ENCODE data around the gene MMD.
"Not testable (repeated sequence)": the region's sequence is repeated elsewhere in the genome, so short reads cannot be mapped to it uniquely, and the experiment has no call there.

The MMD gene

GRCh38 chr17:55421179-55421934, at the start of gene MMD:
TSS of gene MMD (minus strand) at chr17:55421835. CDS start at chr17:55421695, 140 bp downstream.
- in situ Hi-C loops (cut with MboI; ENCODE audit: low pct_unique_long_range_greater_than_20kb, low sequenced_read_pairs) = no loop called here
- DNase-seq = peak; percentile 37

GRCh38 chr17:55466671-55467070, 45.0 kb upstream of the MMD start:
- in situ Hi-C loops (cut with MboI; ENCODE audit: low pct_unique_long_range_greater_than_20kb, low sequenced_read_pairs) = no loop called here
- no peak for DNase-seq

DNA sequence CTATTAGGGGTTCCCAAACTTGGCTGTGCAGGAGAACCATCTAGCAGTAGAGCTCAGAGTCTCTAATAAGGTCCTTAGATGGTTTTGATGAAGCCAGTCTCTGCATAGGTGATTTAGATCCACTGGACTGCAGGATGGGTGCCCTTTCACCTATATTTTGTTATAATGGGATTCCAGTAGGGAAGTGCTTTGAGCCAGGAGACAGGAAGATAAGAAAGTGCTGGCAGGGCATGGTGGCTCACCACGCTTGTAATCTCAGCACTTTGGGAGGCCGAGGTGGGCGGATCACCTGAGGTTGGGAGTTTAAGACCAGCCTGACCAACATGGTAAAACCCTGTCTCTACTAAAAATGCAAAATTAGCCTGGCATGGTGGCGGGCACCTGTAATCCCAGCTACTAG, 44.1 kb upstream of the MMD start:
- DNase-seq; in situ Hi-C loops (cut with MboI; ENCODE audit: low pct_unique_long_range_greater_than_20kb, low sequenced_read_pairs): not testable (repeated sequence)

DNA sequence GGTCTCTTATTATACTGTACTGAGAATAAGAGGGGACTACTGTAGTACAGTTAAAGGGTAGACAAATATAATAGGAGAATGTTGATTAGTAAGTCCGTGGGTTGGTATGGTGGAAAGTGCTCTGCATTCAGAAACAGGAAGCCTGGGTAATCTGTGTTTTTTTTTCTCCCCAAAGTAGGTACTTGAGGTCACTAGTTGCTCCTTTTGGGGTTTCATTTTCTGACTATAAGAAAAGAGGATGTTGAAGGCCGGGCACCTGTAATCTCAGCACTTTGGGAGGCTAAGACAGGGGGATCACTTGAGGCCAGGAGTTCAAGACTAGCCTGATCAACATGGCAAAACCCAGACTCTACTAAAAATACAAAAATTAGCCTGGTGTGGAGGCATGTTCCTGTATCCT, 42.0 kb upstream of the MMD start:
- no peak for DNase-seq
- in situ Hi-C loops (cut with MboI; ENCODE audit: low pct_unique_long_range_greater_than_20kb, low sequenced_read_pairs) = no loop called here

DNA sequence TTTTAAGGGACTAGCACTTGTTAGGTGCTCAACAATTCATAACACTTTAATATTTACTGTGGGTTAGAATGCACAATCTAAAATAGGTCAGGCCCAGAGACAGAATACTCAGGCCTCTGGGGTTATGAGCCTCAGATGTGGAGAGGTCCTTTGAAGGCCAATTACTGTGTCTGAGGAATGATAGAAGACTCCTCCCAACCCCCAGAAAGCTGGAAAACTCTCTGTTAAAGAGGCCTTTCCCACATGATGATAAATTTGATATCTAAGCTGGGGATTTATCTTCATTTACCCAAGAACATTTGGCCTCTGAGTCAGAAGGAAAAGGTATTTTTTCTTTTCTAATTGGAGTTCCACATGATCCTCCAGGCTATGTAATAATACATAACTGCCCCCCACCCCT, 41.1 kb upstream of the MMD start:
- no peak for DNase-seq
- in situ Hi-C loops (cut with MboI; ENCODE audit: low pct_unique_long_range_greater_than_20kb, low sequenced_read_pairs) = no loop called here

DNA sequence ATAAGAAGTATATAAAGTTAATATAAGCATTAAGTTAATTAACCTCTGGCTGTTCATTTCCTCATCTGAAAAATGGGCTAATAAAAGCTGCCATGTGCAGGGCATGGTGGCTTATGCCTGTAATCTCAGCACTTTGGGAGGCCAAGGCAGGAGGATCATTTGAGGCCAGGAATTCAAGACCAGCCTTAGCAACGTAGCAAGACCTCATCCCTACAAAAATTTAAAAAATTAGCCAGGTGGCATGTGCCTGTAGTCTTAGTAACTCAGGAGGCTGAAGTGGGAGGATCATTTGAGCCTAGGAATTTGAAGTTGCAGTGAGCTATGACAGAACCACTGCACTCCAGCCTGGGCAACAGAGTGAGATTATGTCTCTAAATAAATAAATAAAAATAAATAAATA, 40.6 kb upstream of the MMD start:
- no peak for DNase-seq
- in situ Hi-C loops (cut with MboI; ENCODE audit: low pct_unique_long_range_greater_than_20kb, low sequenced_read_pairs) = no loop called here

- in situ Hi-C loops (cut with MboI; ENCODE audit: low pct_unique_long_range_greater_than_20kb, low sequenced_read_pairs) = no loop called here
- no peak for DNase-seq
These were observed 37.3 kb upstream of the MMD start for GRCh38 chr17:55458978-55459377.

- DNase-seq = no peak
- in situ Hi-C loops (cut with MboI; ENCODE audit: low pct_unique_long_range_greater_than_20kb, low sequenced_read_pairs) = no loop called here
These were observed 36.8 kb upstream of the MMD start for GRCh38 chr17:55458287-55458900.

DNA sequence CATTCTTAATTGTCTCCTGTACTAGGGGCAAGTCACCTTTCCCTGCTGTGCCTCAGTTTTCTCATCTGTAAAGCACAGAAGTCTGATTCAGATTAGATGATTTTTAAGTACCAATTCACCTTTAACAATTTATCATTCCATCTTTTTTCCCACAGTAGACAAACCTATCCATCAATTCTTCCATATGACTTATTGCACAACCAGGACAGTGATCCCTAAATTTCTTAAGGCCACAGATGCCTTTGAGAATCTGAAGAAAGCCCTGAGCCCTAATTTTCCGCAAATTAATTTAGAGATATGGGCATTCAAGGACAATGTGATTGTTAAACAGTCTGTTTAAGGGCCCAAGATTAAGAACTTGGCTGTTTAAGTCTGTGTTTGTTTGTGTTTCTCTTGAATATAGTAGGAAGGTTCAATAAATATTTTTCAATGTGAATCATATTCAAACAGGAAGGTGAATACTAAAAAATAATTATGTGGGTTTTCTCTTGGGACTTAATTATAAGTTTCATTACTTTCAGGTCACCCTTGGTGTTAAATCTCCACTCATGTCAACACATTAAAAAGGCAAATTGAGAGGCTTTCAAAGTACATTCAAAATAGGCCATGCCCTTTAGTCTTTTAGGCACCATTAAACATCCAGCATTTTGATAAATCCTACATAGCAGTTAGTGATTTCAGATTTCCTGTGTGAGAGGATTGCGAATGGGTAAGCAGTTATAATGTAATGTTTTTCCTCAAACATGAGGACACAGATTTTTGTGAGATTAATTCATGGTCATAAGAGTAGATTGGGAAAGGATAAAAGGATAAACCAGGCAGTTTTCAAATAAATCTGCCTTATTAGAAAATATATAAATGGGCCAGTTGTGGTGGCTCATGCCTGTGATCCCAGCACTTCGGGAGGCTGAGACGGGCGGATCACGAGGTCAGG, 34.9 kb upstream of the MMD start:
- in situ Hi-C loops (cut with MboI; ENCODE audit: low pct_unique_long_range_greater_than_20kb, low sequenced_read_pairs) = no loop called here

DNA sequence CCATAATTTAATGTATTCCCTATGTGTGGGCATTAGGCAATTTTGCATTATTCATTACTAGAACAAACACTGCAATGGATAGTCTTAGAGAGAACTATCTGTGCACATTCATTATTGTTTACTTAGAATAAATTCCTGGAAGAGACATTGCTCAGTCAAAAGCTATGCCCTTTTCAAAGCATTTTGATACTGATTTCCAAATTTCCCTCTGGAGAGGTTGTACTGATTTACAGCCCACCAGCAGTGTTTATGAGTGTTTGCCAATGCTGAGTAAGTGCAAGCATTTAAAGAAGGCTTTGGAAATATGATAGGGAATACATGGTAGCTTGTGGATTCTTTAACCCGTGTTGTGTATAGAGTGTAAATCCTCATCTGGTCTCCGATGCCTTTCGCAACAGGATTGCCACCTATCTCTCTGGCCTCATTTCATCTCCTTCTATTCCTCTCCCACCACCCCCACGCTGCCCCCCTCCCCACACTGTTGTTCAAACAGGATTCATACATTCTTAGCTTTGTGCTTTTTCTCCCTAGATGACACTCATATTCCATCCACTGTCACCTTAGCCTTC, 33.4 kb upstream of the MMD start:
- in situ Hi-C loops (cut with MboI; ENCODE audit: low pct_unique_long_range_greater_than_20kb, low sequenced_read_pairs) = no loop called here
- no peak for DNase-seq

More for the DNA sequence above, 34.9 kb upstream of the MMD start:
- no peak for DNase-seq

DNA sequence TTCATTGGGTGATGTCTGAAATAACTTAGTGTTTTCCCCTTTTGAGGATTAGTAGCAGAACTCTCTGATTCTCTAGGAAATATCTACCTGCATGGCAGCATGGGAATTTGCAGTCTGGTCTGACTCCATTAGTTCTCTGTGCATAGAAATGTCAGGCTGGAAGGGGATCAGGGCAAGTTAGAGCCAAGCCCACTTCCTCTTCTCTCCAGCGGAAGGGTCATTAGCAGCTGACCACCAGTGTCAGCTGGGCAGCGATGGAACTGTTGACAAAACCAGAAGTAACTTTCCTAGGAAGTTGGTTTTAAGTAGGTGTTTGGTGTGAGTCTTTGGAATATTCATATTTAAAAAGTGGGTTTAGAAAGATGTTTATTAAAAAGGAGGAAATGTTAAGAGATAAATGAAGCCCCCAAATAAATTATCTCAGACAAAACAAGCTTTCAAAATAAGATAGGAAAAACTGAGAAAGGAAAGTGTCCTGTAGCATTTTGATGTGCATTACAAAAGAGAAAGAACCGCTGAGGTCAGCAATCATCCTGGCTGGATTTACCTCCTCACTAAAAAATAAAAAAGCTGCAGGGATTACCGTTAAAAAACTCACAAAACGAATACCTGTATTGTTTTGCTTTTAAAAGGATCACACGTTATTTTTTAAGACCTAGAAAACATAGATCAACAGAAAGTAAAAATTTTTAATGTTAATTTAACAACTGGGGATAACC, 32.4 kb upstream of the MMD start:
- no peak for DNase-seq
- in situ Hi-C loops (cut with MboI; ENCODE audit: low pct_unique_long_range_greater_than_20kb, low sequenced_read_pairs) = no loop called here

DNA sequence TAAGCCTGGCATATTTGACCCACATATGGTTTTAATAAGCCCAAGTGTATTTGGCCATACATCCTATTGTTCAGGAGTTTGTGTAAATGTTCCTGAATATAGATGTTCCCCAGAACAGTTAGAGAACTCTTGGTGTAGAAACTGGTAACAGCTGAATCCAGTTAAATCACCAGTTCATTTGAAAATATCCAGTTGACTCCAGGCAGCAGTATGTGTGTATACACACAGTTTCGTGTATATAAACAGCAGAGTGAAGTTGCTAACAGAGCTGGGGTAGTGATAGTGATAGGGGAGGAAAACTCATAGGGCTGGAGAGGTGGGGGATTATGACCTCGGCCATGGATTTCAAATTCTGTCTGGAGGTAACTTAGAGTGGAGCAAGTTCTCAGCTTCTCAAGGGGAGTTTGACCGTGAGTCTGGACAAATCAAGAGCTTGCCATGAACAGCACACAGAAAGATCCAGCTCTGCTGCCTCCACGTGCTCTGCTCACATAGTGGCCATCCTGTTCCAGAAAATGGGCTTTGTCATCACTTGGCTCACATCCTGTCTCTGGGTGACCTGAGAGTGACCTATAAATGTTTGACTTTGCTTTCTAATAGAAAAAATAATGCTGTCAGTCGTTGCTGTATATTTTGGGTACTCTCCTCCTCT, 30.6 kb upstream of the MMD start:
- no peak for DNase-seq
- in situ Hi-C loops (cut with MboI; ENCODE audit: low pct_unique_long_range_greater_than_20kb, low sequenced_read_pairs) = no loop called here

GRCh38 chr17:55451758-55452138, 30.1 kb upstream of the MMD start:
- DNase-seq = no peak
- in situ Hi-C loops (cut with MboI; ENCODE audit: low pct_unique_long_range_greater_than_20kb, low sequenced_read_pairs) = no loop called here

DNA sequence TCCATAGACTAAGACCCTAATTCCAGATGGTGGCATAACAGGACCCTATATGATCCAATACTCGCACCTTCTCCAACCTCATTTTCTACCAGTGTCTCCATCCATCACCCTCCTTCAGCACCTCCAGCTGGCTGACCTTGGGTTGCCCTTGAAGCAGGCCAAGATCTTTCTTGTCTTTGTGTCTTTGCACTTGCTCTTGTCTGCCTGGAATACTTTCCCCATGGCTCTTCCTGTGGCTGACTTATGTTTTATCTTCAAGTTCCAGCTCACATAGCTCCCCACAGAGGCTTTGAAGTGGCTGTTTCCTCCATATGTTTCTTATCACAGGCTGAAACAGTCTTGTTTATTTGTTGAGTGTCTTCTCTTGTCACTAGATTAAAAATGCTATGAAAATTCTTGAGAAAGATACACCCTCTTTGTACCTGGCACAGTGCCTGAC, 29.6 kb upstream of the MMD start:
- in situ Hi-C loops (cut with MboI; ENCODE audit: low pct_unique_long_range_greater_than_20kb, low sequenced_read_pairs) = no loop called here
- DNase-seq = peak; percentile 18

- no peak for DNase-seq
- in situ Hi-C loops (cut with MboI; ENCODE audit: low pct_unique_long_range_greater_than_20kb, low sequenced_read_pairs) = no loop called here
These were observed 28.7 kb upstream of the MMD start for GRCh38 chr17:55450232-55450825.

DNA sequence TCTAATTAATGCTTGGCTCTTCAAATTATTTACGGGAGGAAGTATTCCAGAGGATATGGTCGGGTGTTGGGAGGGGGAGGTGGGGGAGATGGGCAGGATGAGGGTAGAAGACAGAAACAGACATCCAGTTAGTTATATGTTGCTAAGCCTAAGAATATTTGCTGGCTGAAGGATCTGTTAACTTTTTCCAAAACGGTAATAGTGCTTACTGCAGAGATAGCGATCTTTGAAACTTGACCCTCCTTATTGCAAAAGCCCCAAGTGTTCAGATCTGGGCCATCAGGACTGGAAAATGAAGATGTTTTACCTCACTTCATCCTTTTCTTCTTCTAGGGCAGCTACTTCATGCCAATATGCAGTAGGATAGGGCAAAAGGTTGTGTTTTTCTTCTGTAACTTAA, 27.0 kb upstream of the MMD start:
- no peak for DNase-seq
- in situ Hi-C loops (cut with MboI; ENCODE audit: low pct_unique_long_range_greater_than_20kb, low sequenced_read_pairs) = no loop called here

GRCh38 chr17:55446581-55447205, 25.1 kb upstream of the MMD start:
- no peak for DNase-seq
- in situ Hi-C loops (cut with MboI; ENCODE audit: low pct_unique_long_range_greater_than_20kb, low sequenced_read_pairs) = no loop called here

DNA sequence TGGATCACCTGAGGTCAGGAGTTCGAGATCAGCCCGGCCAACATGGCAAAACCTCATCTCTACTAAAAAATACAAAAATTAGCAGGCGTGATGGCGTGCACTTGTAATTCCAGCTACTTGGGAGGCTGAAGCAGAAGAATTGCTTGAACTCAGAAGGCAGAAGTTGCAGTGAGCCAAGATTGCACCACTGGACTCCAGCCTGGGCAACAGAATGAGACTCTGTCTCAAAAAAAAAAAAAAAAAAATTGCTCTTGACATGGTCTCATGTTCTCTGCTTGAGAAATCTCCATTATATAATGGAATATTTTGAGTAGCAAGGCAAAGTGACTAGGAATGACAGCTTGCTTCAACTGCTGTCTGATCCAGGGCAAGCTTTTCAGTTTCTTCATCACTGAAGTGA, 24.4 kb upstream of the MMD start:
- in situ Hi-C loops (cut with MboI; ENCODE audit: low pct_unique_long_range_greater_than_20kb, low sequenced_read_pairs); DNase-seq: not testable (repeated sequence)
